HL-60 (cell line): ENCODE data around the gene PADI4. TPM values are rescaled to one million over a fixed set of nuclear protein-coding genes. Genes with fewer than 3 reads are reported as not detected.
"Not testable (repeated sequence)": the region's sequence is repeated elsewhere in the genome, so short reads cannot be mapped to it uniquely, and the experiment has no call there.

Experiments
- DNase-seq, 2 experiments: peaks; one replicate each; pipeline ENCODE4 v3.0.0-alpha.2; 2010 to 2020; ENCODE audit warnings: low read depth in 1 of 2, low spot score in 1 of 2
- H3K27ac ChIP-seq: fragments of 250-450 bp; sonication (Bioruptor Pico); replicated peaks from 2 replicates; pipeline ENCODE4 v1.5.1; 2020; ENCODE audit warnings: mild to moderate bottlenecking, moderate library complexity
- H3K27me3 ChIP-seq: fragments of 250-450 bp; sonication (Bioruptor Pico); 2 replicates; pipeline ENCODE4 v1.5.1; 2021; ENCODE audit warnings: mild to moderate bottlenecking, moderate library complexity; ENCODE audit not compliant: insufficient read depth, poor library complexity, severe bottlenecking
- H3K4me3 ChIP-seq: replicated peaks from 2 replicates; pipeline ENCODE4 v1.5.1; 2011; ENCODE audit warnings: mild to moderate bottlenecking, control low read depth, low read length; ENCODE audit not compliant: insufficient read depth
- CTCF ChIP-seq: IDR thresholded peaks from one replicate; pipeline ENCODE4 v1.5.1; 2011; ENCODE audit warnings: low read length, control low read depth, inconsistent platforms; ENCODE audit not compliant: insufficient read depth
- GABPA ChIP-seq: IDR thresholded peaks from 2 replicates; pipeline ENCODE4 v1.6.1; 2012; ENCODE audit warnings: low read depth
- POLR2AphosphoS5 ChIP-seq: IDR thresholded peaks from 2 replicates; pipeline ENCODE4 v1.6.1; 2012; ENCODE audit warnings: low read depth
- REST ChIP-seq: IDR thresholded peaks from 2 replicates; pipeline ENCODE4 v1.6.1; 2012; ENCODE audit warnings: low read depth; ENCODE audit not compliant: insufficient replicate concordance
- SPI1 ChIP-seq: IDR thresholded peaks from 2 replicates; pipeline ENCODE4 v1.6.1; 2012; ENCODE audit warnings: low read depth, mild to moderate bottlenecking, borderline replicate concordance
- microRNA-seq: library from miRNA; unstranded; fragments of <30 nt; microRNA quantifications from one replicate; pipeline ENCODE4, GENCODE V29; 2018

The PADI4 gene

GRCh38 chr1:17407786-17408514, 100.0 kb downstream of the PADI4 start:
- DNase-seq: not testable (repeated sequence)

GRCh38 chr1:17409391-17409811, 101.4 kb downstream of the PADI4 start:
- H3K27me3 ChIP-seq: no peaks in the 10 kb centered on the region
- H3K27ac ChIP-seq: no peak overlapping the region
- H3K4me3 ChIP-seq: no peak overlapping the region
- no peak for DNase-seq
- TF ChIP-seq REST: no peak
- no peak for TF ChIP-seq POLR2AphosphoS5
- TF ChIP-seq SPI1: no peak
- TF ChIP-seq CTCF: no peak
- no peak for TF ChIP-seq GABPA

More at GRCh38 chr1:17407786-17408514, 100.0 kb downstream of the PADI4 start:
- not testable (repeated sequence) for H3K27ac ChIP-seq, H3K27me3 ChIP-seq, H3K4me3 ChIP-seq
- TF ChIP-seq POLR2AphosphoS5: peak; percentile 31; the same call in 1 of the 2 replicates

GRCh38 chr1:17412093-17412870, 104.3 kb downstream of the PADI4 start:
- Histone ChIP-seq H3K4me3 (no peak overlapping the region), H3K27me3 (no peaks in the 10 kb centered on the region), H3K27ac (no peak overlapping the region)
- DNase-seq: no peak
- TF ChIP-seq CTCF (no peak), POLR2AphosphoS5 (no peak; the same call in 1 of the 2 replicates), GABPA (no peak), SPI1 (no peak)

Small RNA genes within 50 kb of the gene (microRNA-seq; reads per million reads assigned to microRNA genes)
- gene MIR3972: not detected
